NCI-H187 treated with DMSO at 0.1 percent for 48 hours (cell line): Measurements from ENCODE around the gene MBLAC1.

Experiments used
- DNase-seq: peaks from one replicate; lab custom pipeline; 2025; lab: John Stamatoyannopoulos, UW

The MBLAC1 gene, protein sequence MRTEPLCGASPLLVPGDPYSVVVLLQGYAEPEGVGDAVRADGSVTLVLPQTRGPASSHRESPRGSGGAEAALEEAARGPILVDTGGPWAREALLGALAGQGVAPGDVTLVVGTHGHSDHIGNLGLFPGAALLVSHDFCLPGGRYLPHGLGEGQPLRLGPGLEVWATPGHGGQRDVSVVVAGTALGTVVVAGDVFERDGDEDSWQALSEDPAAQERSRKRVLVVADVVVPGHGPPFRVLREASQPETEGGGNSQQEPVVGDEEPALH

DNA sequence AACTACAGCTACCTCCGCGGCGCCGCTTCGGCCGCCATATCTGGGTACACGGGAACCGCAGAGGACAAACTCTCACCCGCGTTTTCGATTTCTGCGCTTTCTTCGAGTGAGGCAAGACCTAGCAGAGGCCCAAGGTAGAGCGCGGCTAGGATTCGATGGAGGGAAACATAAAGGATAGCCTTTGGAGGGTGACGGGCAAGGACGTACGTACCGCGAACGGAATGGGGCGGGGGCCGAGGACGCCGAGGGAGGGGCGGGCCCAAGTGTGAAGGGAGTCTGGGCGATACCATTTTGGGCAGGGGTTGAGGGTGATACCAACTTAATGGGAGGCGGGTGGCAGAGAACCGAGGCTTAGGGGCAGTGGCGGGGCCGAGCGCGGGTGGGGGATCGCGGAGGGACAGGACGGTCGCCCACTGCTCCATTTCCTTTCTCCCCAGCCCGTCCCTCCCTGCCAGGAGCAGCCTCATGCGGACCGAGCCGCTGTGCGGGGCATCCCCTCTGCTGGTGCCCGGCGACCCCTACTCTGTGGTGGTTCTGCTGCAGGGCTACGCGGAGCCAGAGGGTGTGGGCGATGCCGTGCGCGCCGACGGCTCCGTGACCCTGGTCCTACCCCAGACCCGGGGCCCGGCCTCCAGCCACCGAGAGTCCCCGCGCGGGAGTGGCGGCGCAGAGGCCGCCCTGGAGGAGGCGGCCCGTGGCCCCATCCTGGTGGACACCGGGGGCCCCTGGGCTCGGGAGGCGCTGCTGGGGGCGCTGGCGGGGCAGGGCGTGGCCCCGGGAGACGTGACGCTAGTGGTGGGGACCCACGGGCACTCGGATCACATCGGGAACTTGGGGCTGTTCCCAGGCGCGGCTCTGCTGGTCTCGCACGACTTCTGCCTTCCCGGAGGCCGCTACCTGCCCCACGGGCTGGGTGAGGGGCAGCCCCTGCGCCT is at the start of gene MBLAC1:
MBLAC1 (plus strand) TSS at position 37 of the 935 bp plus-strand sequence; CDS start at position 466, 429 bp downstream.
- DNase-seq: peak; percentile 75

DNA sequence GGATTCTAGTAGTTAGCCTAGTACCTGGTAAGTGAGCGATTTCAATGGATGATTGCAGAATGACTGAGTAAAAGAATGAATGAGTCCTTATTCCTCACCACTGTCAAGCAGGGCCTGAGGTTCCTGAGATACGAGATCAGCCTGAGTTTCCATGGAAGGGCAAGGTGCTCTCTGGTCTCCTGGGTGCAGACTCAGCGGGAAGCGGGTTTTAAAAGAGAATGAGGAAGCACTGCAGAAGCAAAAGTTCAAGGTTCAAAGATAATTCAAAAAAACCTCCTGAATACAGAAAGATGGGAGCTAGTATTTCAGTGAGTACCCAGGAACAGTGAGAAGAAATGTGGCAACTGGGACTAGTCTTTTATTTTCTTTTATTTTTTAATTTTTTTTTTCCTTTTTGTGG is 49.6 kb upstream of the MBLAC1 start:
- DNase-seq: no peak

DNA sequence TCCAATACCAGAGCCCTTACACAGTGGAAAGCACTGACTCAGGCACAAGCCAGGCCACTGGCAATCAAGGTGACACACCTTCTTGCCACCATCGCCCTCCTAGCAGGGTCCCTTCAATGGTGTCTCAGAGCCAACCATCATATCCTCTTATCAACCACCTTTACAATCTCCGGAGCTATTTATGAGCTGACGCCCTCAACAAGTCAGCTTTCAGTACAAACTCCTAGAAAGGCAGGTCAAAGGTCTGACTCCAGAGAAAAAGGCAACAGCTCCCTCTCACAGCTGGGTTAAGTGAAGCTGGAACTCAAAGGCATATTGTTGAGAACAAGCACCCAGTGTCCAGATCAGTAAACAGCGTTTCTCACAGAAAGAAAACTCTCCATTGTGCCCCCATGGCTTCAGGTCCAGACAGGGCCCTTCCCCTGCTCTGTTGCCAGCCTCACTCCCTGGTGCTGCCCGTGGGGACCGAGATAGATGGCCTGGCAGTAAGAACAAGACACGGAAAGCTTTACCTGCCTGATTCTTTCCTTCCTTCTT is 47.7 kb upstream of the MBLAC1 start:
- DNase-seq: no peak

DNA sequence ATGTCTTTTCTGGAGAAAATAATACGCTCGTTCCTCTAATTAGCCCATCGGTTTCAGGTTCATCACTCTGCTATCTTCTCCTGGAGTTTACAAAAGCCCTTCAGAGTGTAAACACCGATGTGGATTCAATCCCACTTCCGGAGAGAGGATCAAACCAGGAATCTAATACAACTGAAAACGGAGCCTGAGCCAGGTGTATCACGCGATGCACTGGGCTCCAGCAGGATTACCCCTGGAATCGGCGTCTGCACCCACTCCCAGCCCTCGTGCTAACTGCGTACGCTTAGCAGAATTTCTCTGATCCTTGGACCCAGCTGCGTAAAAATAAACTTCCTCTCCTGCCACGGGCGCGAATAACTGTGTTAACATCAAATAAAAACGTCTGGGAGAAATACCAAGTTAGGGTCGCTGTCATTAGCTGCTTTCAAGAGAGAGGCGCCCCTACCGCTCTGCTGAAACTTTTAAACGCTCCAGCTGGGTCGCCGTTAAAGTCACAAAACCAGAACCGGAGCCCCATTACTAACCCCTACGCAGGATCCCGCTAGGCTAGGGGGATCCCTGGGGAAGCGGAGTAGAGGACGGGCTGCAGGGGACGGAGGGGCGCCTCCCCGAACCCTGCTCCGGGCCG is 45.7 kb upstream of the MBLAC1 start:
- DNase-seq: no peak

DNA sequence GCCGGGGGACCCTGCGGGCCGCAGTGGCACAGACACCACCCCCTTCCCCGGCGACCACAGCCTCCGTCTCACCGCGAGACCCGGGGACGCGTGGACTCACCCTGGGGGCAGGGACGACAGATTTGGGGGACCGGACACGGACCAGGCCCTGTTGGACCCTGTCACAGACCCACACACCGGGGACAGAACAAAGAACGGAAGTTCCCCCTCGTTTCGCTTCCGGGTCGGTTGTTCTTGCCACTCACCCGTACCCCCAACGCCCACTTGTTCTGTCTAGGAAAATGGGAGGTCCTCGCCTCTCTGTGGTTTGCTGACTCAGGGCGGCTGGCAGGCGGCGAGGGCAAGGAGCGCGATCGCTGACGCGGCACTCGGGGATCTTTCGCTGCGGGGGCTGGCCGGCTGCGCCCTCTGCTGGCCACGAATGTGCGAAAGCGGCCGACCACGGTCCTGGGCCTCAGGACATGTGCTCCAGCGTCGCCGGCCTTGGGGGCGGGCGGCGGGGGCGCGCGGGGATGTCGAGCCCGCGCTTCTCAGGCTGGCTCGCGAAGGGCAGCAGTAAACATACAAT is 45.1 kb upstream of the MBLAC1 start, which contains the start of gene ZNF3:
ZNF3 (minus strand) TSS at position 189 of the 568 bp plus-strand sequence. CDS start 4,366 bp downstream, outside the sequence.
- peak; percentile 97 for DNase-seq

DNA sequence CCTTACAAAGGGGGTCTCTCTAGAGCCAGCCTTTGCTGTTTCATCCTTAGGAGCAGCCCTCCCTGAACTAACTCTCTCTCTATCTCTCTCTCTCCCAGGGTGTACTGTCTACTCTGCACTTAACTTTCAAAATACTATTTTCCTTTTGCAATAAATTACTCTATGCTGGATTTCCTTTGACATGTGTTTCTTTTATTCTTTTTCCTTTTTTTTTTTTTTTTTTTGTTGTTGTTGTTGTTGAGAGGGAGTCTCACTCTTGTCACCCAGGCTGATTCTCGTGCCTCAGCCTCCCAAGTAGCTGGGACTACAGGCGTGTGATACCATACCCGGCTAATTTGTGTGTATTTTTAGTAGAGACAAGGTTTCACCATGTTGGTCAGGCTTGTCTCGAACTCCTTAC is 43.8 kb upstream of the MBLAC1 start:
- no peak for DNase-seq

DNA sequence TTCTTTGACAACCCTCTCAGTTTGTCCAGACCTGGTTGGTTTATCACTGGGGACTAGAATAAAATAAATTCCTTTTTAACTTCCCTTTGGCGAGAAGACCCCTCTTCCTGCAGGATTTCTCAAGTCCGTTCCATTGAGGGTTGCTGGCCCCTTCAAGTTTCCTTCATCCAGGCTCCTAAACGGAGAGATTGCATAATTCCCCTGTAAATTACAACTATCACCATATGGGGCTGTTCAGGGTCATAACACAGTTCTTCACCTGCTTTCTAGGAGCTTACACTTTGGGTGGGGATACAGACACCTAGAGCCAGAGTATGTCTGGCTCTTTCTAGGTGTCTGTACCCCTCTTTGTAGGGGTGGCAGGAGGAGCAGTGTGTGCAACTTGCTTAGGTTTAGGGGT is 41.3 kb upstream of the MBLAC1 start:
- DNase-seq: no peak

DNA sequence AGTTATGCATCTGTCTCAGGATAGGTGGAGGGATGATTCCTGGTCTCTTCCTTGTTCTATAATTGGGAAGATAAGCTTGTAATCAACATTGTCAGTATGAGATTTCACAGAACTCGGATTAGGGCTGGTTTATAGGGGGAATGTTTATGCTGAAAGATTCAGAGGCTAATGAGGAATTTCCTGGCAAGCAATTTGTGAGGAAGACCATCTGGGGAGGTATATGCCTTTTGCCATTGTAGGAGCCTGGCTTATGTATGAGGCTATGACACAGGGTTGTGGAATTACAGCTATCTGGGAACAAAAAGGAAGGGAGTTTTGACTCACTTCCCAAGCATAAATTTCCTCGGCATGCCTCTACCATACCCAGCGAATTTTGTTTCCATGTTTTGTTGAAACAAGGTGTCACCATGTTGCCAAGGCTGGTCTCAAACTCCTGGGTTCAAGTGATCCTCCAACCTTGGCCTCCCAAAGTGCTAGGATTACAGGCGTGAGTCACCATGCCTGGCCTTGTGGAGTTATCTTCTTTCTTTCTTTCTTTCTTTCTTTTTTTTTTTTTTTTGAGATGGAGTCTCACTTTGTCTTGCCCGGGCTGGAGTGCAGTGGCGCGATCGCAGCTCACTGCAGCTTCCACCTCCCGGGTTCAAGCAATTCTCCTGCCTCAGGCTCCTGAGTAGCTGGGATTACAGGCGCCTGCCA is 39.6 kb upstream of the MBLAC1 start:
- DNase-seq: no peak

DNA sequence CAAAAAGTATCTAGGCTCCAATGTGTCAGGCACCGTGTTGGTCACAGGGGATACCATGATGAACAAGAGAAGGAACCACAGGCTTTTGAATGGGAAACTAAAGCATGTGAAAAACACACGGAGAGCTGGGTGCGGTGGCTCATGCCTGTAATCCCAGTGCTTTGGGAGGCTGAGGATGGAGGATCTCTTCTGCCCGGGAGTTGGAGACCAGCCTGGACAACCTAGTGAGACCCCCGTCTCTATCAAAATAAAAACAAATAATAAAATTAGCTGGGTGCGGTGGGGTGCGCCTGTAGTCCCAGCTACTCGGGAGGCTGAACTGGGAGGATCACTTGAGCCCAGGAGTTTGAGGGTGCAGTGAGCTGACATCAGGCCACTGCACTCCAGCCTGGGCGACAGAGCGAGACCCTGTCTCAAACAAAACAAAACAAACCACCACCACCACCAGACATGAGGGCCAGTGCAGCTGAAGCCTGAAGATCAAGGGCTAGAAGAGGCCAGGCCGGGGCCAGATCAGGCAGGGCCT is 38.6 kb upstream of the MBLAC1 start:
- no peak for DNase-seq

DNA sequence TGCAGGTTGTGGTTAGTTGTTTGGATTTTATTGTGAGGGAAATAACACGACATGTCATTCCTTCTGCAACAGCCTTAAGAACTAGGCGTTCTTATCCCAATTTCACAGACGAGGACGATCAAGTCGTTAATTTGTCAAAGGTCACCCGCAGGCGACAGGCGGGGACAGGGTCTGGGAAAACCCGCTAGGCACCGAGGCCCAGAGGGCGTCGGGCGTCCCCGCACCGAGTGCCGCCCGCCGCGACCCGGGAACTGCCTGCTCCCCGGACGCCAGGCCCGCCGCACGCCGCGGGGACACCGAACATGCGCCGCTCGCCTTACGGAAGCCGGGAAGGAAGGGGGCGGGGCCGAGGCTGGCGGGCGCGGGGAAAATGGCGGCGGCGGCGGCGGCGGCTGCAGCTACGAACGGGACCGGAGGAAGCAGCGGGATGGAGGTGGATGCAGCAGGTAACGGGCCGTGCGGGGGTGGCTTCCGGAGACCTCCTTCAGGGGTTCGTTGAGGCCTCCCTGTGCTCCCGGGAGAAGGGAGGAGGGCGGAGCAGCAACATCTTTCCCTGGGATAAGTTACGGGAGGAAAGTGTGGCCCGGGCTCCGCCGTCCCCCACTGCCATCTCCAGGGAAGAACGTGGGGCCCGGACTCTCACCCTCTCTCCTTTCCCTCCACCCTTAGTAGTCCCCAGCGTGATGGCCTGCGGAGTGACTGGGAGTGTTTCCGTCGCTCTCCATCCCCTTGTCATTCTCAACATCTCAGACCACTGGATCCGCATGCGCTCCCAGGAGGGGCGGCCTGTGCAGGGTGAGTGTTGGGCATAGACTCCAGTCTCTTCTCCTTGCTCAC is 37.9 kb upstream of the MBLAC1 start, which contains the start of gene COPS6:
COPS6 (plus strand) TSS at position 349 of the 837 bp plus-strand sequence; CDS start at position 371, 22 bp downstream.
- DNase-seq: no peak

DNA sequence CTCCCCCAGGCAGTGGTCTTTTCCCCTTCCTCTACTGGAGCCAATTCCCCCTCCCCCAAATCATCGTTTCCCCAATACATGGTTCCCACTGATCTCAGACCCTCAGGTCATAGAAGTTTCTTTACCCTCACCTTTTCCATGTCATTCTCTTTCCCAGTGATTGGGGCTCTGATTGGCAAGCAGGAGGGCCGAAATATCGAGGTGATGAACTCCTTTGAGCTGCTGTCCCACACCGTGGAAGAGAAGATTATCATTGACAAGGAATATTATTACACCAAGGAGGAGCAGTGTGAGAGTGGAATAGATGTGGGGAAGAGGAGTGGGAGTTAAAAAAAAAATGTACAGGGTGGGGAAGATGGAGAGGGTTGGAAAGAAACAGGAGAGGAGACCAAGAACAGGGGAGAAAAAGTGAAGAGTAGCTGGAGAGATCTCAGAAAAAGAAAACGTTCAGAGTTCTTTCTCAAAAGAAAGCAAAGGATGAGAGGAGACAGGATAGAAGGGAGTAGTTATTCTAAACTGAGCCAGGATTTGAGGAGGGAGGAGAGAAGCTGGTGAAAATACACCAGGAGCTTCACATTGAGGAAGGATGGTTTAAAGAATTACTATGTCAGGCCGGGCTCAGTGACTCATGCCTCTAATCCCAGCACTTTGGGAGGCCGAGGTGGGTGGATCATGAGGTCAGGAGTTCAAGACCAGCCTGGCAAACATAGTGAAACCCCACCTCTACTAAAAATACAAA is 37.1 kb upstream of the MBLAC1 start:
- no peak for DNase-seq

DNA sequence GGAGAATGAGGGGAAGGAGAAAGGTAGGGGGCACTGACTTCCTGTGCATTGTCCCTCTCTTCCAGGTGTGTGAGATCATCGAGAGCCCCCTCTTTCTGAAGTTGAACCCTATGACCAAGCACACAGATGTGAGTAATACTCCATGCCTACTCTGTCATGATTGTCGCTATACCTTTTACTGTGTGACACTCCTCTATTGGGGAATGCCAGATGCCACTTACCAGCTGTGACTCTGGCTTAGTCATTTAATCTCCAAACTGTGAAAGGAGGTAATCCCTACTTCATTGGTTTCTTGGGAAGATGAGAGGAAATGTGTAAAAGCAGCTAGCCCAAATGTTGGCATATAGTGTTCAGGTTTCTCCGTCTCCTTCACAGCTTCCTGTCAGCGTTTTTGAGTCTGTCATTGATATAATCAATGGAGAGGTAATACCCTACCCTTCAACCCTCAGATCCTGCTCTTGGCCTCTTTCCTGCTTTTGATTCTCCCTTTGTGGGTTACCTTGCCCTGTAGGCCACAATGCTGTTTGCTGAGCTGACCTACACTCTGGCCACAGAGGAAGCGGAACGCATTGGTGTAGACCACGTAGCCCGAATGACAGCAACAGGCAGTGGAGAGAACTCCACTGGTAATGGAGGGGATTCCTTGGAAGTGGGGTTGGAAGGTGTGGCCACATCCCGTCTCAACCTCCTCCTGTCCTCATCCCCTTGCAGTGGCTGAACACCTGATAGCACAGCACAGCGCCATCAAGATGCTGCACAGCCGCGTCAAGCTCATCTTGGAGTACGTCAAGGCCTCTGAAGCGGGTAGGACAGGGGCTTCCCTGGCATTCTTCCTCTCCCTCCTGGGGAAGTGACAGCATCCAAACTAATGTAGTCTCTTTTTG is 36.0 kb upstream of the MBLAC1 start:
- DNase-seq: no peak

DNA sequence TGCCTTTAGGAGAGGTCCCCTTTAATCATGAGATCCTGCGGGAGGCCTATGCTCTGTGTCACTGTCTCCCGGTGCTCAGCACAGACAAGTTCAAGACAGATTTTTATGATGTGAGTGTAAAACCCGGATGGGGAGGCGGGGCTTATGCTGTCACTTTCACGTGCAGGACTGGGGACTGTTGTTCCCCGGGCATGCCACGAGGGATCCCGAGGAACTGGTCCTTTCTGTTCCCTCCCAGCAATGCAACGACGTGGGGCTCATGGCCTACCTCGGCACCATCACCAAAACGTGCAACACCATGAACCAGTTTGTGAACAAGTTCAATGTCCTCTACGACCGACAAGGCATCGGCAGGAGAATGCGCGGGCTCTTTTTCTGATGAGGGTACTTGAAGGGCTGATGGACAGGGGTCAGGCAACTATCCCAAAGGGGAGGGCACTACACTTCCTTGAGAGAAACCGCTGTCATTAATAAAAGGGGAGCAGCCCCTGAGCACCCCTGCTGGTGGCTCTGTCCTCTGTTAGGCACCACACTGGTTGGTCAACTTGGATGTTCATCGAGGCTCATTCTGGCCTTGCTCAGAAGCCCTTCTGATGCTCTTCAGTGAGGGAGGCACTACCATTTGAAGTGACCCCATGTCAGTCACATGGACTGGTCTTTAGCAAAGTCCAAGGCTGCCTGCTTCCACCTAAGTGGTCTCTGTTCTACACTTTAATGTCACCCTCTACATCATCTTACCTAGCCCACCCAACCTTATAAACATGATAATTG is 35.2 kb upstream of the MBLAC1 start:
- no peak for DNase-seq

DNA sequence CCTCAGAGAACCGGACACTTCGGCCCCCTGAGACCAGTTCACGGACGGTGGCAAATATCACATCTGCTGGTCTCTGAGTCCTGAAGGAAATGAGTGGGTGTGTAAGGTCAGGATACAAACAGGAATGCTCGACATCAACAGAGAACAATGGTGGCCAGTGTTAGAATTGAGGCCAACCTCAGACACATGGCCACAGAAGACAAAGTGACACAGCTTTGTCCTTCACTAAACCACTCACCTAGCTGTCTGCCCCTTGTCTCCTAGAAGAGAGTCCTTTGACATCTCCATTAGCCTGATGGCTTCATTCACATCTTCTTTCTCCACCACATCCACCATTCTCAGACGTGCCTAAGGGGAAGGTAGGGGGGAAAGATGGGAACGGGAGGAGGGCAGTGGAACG is 33.7 kb upstream of the MBLAC1 start:
- DNase-seq: no peak

DNA sequence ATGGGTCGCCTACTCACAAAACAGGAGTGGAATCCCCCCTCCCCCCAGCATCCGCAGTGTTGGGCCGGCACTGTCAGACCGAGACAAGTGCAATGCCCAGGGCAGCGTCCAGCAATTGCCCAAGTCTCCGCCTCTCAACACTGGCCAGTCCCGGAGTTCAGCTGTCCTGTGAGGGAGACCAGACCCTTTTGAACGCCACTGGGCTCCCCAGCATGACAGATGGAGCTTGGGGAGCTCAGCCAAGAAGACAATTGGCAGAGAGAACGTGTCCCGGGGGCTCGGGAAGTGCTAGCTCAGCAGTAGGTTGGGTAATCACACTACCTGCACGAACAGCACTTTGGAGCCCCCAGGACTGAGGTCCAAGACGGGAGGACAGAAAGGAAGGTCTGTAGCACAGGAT is 33.3 kb upstream of the MBLAC1 start:
- DNase-seq: no peak

DNA sequence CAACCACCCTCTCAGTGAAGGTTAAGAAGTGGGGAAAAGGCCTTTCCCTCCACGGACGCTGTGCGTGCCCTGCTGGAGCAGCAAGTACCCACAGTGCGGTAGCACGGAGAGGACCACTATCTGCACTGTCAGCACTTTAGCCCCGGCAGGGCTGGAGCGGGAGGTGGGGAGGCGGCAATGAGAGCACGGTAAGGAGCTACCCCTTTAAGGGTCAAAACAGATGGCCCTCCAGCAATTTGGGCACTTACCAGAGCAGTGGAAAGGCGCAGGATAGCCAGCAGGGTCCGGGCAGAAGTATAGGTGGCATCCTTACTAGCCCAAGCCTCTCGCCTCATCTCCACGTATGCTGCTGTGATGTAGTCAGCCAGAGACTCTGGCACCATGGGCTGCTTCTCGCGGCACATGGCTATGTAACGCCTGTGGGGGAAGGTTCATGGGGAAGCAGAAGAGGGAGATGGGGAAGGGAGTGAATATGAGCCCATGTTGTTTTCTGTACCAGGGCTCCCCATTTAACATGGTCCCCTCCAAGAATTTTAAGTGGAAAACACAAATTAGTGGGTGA is 32.8 kb upstream of the MBLAC1 start:
- DNase-seq: no peak

DNA sequence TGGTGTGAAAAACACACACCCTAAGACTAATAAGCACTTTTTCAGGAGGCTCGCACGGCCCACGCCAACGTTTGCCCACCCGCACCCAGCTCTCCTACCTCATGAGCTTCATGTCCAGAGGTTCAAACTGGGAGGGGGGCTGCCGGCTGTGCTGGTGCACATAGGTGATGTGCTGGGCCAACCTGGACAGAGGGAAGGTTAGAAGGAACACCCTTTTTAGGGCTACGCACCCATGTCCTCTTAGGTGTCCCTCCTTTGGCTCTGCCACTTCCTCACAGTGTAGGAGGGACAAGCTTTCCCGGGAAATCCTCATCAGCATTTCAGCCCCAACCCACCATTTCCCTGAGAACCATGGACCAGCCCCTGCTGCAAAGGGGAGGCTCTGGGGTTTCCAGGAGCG is 31.5 kb upstream of the MBLAC1 start:
- no peak for DNase-seq
